NCI-H510A (cell line): ENCODE measurements around the gene KCNH1.
"Not testable (repeated sequence)": the region's sequence is repeated elsewhere in the genome, so short reads cannot be mapped to it uniquely, and the experiment has no call there.

Experiments used
- DNase-seq: peaks from one replicate; lab custom pipeline; 2025; lab: John Stamatoyannopoulos, UW

KCNH1 gene

GRCh38 chr1:211101481-211101880, 32.5 kb downstream of the KCNH1 start:
- no peak for DNase-seq

DNA sequence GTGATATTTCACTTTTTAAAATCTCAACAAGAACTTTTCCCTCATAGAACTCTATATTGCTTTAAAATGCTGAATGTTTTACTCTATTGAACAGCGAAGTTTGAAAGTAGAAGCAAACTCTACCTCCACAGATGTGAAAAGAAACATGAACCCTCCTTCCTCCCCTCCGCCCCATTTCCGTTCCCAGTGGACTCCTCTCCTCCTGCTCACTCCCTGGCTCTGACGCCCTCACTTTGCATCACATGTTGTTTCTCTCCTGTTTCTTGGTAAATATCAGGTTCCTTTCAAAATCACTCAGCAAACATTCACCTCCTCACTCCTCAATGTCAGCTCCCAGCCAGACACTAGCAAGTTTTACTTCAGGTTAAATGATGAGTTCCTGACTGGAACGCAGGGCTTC, 34.6 kb downstream of the KCNH1 start:
- DNase-seq = no peak

DNA sequence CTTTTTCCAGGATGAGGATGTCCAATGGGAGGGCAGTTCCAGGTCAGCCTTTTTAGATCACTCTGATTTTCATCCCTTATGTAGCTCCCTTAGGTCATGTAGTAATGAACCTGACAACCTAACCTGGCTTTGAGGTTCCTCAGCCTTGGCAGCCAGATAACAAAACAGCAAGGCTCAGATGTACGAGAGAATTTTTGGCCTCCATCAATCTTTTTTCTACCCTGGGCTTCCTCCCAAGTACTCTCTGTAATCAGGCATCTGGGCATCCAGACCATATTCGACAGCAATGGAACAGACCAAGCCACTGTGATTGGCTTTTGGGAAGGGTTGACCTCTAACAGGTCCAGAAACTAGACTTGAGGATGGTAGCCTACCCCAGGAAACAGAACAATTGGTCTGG, 38.6 kb downstream of the KCNH1 start:
- no peak for DNase-seq

- no peak for DNase-seq
Observed at GRCh38 chr1:211092955-211093354, 41.0 kb downstream of the KCNH1 start.

DNA sequence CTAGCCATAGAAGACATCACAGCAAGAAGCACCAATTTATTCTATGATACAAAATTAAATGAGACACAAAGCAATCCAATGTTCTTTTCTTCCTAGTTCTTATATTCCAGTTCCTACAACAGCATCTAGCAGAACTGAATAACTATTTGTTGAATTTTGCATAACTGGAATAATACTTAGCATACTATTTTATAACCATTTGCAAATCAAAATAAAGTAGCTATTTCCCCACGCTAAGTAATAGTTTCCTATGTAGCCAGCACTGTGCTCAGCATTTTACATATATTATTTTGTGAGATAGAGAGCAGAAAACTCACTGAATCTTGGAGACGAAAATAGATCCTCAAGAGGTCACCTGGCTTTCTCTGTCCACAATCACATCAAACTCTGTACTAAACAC, 42.1 kb downstream of the KCNH1 start:
- DNase-seq = no peak

DNA sequence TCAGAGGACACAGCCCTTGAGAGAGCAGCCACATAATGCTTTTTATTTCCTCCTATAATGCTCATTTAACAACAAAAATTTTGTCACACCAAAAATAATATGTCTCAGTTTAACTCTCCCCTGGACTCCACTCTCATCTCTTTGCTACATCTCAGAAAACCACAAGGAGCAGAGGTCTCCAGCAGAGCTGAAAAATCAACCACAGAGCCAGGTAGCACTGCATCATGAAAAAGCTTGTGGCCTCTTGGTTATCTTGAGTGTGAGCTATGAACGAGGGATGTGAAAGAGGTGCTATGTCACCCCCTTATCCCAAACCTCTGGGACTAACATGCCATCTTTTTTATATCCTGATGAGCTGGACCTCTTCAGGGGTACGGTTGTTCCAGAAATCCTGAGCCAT, 44.4 kb downstream of the KCNH1 start:
- no peak for DNase-seq

DNA sequence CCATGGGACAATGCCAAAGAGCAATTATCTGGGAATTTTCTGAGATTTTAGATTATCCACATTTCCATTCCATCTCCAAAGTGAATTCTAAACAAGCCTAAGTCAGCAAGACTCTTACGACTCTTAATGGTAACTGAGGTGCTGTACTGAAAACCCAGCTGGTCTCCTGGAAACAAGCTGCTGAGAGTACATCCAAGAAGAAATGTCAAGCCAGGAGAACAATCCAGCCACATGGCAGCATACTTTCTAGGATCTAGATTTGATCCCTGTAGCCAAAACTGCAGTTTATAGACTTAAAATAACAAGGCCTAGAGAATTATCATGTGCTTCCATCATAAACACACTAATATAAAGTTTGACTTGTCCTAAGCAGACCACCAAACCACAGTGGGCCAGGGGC, 45.8 kb downstream of the KCNH1 start:
- DNase-seq = no peak

- DNase-seq = no peak
Observed at GRCh38 chr1:211082824-211083223, 51.1 kb downstream of the KCNH1 start.

DNA sequence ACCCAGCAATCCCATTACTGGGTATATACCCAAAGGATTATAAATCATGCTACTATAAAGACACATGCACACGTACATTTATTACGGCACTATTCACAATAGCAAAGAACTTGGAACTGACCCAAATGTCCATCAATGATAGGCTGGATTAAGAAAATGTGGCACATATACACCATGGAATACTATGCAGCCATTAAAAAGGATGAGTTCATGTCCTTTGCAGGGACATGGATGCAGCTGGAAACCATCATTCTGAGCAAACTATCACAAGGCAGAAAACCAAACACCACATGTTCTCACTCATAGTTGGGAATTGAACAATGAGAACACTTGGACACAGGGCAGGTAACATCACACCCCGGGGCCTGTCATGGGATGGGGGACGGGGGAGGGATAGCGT, 52.5 kb downstream of the KCNH1 start:
- DNase-seq = not testable (repeated sequence)

DNA sequence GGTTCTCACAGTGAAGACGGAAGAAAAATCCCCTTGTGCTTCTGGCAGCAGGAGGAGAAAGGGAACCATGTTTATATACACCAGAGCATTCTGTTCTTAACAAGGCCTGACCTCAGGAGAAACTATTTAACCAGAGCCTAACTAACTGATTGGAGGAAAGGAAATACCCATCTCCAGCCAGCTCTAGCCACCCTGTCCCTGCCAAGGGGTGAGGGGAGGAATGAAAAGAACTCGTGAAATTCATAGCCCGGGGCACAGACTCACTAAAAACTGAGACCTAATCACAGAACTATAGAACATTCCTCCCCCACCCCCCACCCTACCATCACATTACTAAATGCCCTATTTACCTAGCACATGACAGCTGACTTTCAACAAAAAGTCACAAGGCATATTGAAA, 65.0 kb downstream of the KCNH1 start:
- DNase-seq = no peak

- DNase-seq = no peak
Observed at GRCh38 chr1:211066781-211067384, 67.1 kb downstream of the KCNH1 start.

DNA sequence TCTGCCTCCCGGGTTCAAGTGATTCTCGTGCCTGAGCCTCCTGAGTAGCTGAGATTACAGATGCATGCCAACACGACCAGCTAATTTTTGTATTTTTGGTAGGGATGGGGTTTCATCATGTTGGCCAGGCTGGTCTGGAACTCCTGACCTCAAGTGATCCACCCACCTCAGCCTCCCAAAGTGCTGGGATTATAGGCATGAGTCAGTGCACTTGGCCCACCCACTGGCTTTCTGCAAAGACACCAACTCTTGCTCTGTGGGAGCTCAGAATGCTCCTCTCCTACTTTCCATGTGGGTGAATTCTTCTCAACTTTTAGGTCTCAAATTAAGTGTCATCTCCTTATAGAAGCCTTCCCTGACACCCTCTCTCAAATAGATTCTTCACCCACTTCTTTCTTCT, 92.1 kb downstream of the KCNH1 start:
- not testable (repeated sequence) for DNase-seq

DNA sequence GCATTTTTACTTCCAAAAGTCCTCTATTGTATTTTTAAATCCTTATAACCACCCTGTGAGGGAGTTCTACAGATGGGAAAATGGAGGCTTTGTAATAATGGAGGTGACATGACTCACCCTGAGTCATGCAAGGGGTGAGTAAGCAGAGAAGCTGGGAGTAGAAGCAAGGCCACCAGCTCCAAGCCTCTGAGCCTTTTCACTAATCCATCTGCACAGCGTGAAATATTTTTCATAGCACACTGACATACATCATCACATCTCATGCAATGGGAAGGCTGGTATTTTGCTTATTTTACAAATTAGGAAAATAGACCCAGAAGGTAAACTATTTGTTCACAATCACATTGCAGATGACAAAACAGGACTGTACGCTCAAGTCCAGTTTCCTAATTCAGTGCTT, 96.9 kb downstream of the KCNH1 start:
- no peak for DNase-seq

- DNase-seq = no peak
Observed at GRCh38 chr1:211036381-211037060, 97.4 kb downstream of the KCNH1 start.

DNA sequence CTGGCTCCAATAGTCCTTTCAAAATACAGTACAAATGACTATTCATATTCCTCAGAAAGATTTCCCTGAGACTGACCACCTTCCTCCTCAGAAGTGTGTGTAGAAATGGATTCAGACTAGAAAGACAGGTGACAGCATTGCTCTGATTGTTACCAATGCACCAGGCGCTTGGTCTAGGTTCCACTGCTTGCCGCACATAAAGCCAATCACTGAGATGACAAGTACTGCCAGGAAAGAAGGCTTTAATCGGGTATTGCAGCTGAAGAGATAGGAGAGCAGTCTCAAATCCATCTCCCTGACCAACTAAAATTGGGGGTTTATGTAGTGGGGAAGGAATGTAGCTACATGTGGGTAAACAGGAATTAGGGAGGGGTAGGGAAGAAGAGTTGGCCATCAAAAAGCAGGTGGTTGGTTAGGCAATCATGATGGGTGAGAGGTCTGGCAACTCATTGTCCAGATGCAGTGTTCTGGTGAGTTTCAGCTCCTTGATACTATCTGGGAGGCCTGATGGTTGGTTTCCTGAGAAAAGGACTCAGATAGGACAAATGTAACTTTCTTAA, 98.0 kb downstream of the KCNH1 start:
- DNase-seq = no peak

DNA sequence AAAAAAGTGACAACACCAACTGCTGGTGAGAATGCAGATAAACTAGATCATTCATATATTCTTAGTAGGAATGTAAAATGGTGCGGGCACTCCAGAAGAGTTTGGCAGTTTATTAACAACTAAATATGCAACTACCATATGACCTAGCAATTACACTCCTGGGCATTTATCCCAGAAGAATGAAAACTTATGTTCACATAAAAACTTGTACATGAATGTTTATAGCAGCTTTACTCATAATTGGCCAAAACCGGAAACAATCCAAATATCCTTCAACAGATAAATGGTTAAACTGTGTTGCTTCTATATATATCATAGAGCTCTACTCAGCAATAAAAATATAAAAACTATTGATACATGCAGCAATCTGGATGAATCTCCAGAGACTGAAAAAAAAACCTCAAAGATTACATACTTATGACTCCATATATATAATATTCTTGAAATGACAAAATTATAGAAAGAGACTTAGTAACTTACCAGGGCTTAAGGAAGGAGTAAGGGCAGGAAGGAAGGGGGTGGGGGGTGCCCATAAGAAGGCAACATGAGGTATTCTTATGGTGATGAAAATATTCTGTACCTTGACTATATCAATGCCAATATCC, 99.9 kb downstream of the KCNH1 start:
- no peak for DNase-seq

GRCh38 chr1:211024901-211025300, 109.0 kb downstream of the KCNH1 start:
- DNase-seq = no peak

DNA sequence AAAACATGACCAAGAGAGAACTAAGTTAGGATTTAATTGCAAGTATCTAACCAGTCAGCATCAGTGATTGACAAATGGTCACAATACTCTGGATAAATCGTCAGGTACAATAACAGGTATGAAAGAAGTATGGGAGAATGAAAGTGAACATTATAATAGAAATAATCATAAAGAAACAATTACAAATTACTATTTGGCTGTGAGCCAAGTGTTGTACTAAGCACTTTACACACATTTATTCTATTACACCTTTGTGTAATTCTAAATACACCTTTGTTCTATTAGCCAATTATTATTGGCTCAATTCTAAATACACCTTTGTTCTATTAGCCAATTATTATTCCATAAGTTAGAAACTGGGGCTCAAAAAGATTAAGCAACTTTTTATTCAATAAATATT, 114.7 kb downstream of the KCNH1 start:
- DNase-seq = no peak

DNA sequence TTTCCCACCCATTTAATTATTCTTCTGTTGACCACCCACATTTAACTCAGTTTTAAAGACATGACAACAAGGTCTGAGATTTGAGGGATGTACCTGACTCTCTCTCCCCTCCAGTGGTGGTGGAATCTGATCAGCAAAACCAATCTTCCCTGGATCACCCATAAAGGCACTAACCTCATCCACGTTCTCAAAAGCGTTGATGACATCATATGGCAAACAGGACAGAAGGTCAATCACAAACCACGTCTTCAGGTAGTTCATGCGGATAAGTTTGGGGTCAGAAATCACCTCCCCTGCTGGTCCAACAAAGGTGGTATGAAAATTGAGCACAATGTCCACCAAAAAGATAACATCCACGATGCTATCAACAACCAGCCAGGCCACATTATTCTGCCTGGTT, 115.3 kb downstream of the KCNH1 start:
- DNase-seq = no peak

- no peak for DNase-seq
Observed at GRCh38 chr1:211017075-211017718, 116.8 kb downstream of the KCNH1 start.

DNA sequence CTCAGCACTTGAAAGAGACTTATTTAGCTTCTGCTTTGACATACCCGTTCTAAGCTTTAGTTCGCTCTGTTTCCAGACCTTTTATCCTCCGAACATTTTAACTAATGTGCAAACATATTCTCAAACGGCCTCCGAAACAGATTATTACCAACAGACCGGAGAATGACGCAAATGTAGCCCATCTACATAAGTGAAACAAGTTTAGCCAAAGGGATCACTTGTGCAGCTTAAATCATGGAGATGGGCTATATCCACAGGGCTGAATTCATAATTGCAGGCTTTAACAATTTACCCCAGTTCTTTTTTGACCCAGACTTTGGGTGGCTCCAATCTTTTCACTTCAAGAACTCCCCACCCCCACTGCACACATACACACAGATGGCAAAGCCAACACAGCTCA, 119.7 kb downstream of the KCNH1 start:
- no peak for DNase-seq

- no peak for DNase-seq
Observed at GRCh38 chr1:211013346-211014240, 120.4 kb downstream of the KCNH1 start.
